Nephron progenitor cell (in vitro differentiated cells): Measurements from ENCODE around the gene SCD.

Source experiments
- DNase-seq: peaks from one replicate; pipeline ENCODE4 v3.0.0; 2021
- H3K27ac Mint-ChIP-seq: 2 replicates; pipeline ENCODE4 v1.8.0; 2021; ENCODE audit warnings: mild to moderate bottlenecking, moderate library complexity, mixed read lengths
- H3K27me3 Mint-ChIP-seq: 2 replicates; pipeline ENCODE4 v1.8.0; 2021; ENCODE audit warnings: mild to moderate bottlenecking, low read depth, mixed read lengths; ENCODE audit not compliant: poor library complexity
- H3K36me3 Mint-ChIP-seq: 2 replicates; pipeline ENCODE4 v1.8.0; 2021; ENCODE audit warnings: low read depth, mixed read lengths
- H3K4me1 Mint-ChIP-seq: 2 replicates; pipeline ENCODE4 v1.8.0; 2021; ENCODE audit warnings: mixed read lengths
- H3K4me3 Mint-ChIP-seq: 2 replicates; pipeline ENCODE4 v1.8.0; 2021; ENCODE audit warnings: mild to moderate bottlenecking, moderate library complexity, mixed read lengths
- H3K9me3 Mint-ChIP-seq: 2 replicates; pipeline ENCODE4 v1.8.0; 2021; ENCODE audit warnings: mild to moderate bottlenecking, moderate library complexity, mixed read lengths
- CTCF ChIP-seq: fragments of 200-600 bp; sonication (generic); IDR thresholded peaks from 2 replicates; pipeline ENCODE4 v1.5.0; 2021; ENCODE audit warnings: antibody characterized with exemption

SCD gene

GRCh38 chr10:100347568-100348195 lies 649 bp downstream of the SCD start:
- Mint-ChIP-seq H3K4me1 (peaks cover 79% of the 10 kb centered on the region), H3K9me3 (no peaks in the 10 kb centered on the region), H3K27ac (peak overlapping the region; percentile 99), H3K27me3 (peaks cover 5% of the 10 kb centered on the region), H3K4me3 (peak overlapping the region; percentile 98), H3K36me3 (peaks cover 48% of the 10 kb centered on the region)
- no peak for TF ChIP-seq CTCF
- peak; percentile 28 for DNase-seq

- peaks cover 56% of the 10 kb centered on the region for H3K36me3 Mint-ChIP-seq
- no peak for DNase-seq
- no peak for TF ChIP-seq CTCF
- H3K4me1 Mint-ChIP-seq, result peaks cover 83% of the 10 kb centered on the region
- H3K27me3 Mint-ChIP-seq, result peaks cover 5% of the 10 kb centered on the region
- no peaks in the 10 kb centered on the region for H3K9me3 Mint-ChIP-seq
- H3K4me3 Mint-ChIP-seq, result peak overlapping the region; percentile 98
- H3K27ac Mint-ChIP-seq, result peak overlapping the region; percentile 99
These were observed 1.4 kb downstream of the SCD start for GRCh38 chr10:100348389-100348927.

- peaks cover 5% of the 10 kb centered on the region for H3K27me3 Mint-ChIP-seq
- no peak for DNase-seq
- no peak for TF ChIP-seq CTCF
- peaks cover 62% of the 10 kb centered on the region for H3K36me3 Mint-ChIP-seq
- peak overlapping the region; percentile 98 for H3K4me3 Mint-ChIP-seq
- H3K4me1 Mint-ChIP-seq, result peaks cover 87% of the 10 kb centered on the region
- H3K27ac Mint-ChIP-seq, result peak overlapping the region; percentile 27
- no peaks in the 10 kb centered on the region for H3K9me3 Mint-ChIP-seq
These were observed 2.1 kb downstream of the SCD start for GRCh38 chr10:100349087-100349486.

GRCh38 chr10:100349672-100350071 lies 2.6 kb downstream of the SCD start:
- Mint-ChIP-seq H3K9me3 (no peaks in the 10 kb centered on the region), H3K4me3 (peak overlapping the region; percentile 98), H3K36me3 (peaks cover 68% of the 10 kb centered on the region), H3K27ac (peak overlapping the region; percentile 27), H3K4me1 (peaks cover 87% of the 10 kb centered on the region), H3K27me3 (peaks cover 5% of the 10 kb centered on the region)
- TF ChIP-seq CTCF, result no peak
- DNase-seq, result no peak

GRCh38 chr10:100350914-100351485 lies 4.0 kb downstream of the SCD start:
- Mint-ChIP-seq H3K36me3 (peaks cover 81% of the 10 kb centered on the region), H3K4me1 (peaks cover 86% of the 10 kb centered on the region), H3K9me3 (no peaks in the 10 kb centered on the region), H3K4me3 (peak overlapping the region; percentile 98), H3K27me3 (peaks cover 8% of the 10 kb centered on the region), H3K27ac (peak overlapping the region; percentile 40)
- DNase-seq, result no peak
- TF ChIP-seq CTCF, result no peak
